Lower lobe of right lung (tissue), 2 donors: ENCODE data around the gene FGF5. TPM values are rescaled to one million over a fixed set of nuclear protein-coding genes. Genes with fewer than 3 reads are reported as not detected.

ENCODE experiments used
- ATAC-seq, 2 donors: fragments of 200-7000 bp; cut with Tn5 transposase; one replicate each; pipeline ENCODE4 v1.9.1; 2020 to 2022; ENCODE audit warnings: mild to moderate bottlenecking in 2 of 2, moderate library complexity in 2 of 2
- DNase-seq: peaks from one replicate; pipeline ENCODE4 v3.0.0-alpha.2; 2020
- H3K27ac ChIP-seq: fragments of 200-600 bp; one replicate; pipeline ENCODE4 v1.8.0; 2022
- H3K27me3 ChIP-seq: fragments of 200-600 bp; one replicate; pipeline ENCODE4 v1.8.0; 2022; ENCODE audit warnings: low read depth
- H3K36me3 ChIP-seq: fragments of 200-600 bp; one replicate; pipeline ENCODE4 v1.8.0; 2022; ENCODE audit warnings: mild to moderate bottlenecking
- H3K4me1 ChIP-seq: fragments of 200-600 bp; one replicate; pipeline ENCODE4 v1.8.0; 2022
- H3K4me3 ChIP-seq: fragments of 200-600 bp; one replicate; pipeline ENCODE4 v1.8.0; 2022; ENCODE audit warnings: mild to moderate bottlenecking
- H3K9me3 ChIP-seq: fragments of 200-600 bp; one replicate; pipeline ENCODE4 v1.8.0; 2022
- CTCF ChIP-seq: fragments of 200-600 bp; IDR thresholded peaks from one replicate; pipeline ENCODE4 v1.8.0; 2022; ENCODE audit warnings: antibody characterized with exemption, mild to moderate bottlenecking
- intact Hi-C: fragments of 100-400 bp; cut with DNase I; formaldehyde crosslinking; loops from one replicate; pipeline ENCODE4 v1.11.0; 2022
- total RNA-seq: library from RNA; stranded (reverse); fragmentation: NEBNext Ultra II Directional; extraction: Animal tissue kit (Norgen Biotek cat#: 25700); gene quantifications from one replicate; pipeline ENCODE4 v1.2.1, GENCODE V29; 2021
- donor health status: DM: no; HTN: yes; CAD: no; lungs with severe emphysema.

FGF5 gene
- total RNA-seq, 1 donor from 2014 or later: not detected

- TF ChIP-seq CTCF: no peak
- Histone ChIP-seq H3K27ac (no peak overlapping the region), H3K9me3 (no peaks in the 10 kb centered on the region), H3K4me3 (peak overlapping the region; percentile 64), H3K36me3 (no peaks in the 10 kb centered on the region), H3K4me1 (no peaks in the 10 kb centered on the region), H3K27me3 (peaks cover 16% of the 10 kb centered on the region)
- DNase-seq (no peak), ATAC-seq (no peak)
- intact Hi-C loops: no loop called here
These were observed 68.7 kb downstream of the FGF5 start for GRCh38 chr4:80335226-80335553.

GRCh38 chr4:80335554-80336358, 69.3 kb downstream of the FGF5 start, which contains the start of gene CFAP299:
CFAP299 (plus strand) TSS chr4:80335730.
- Histone ChIP-seq H3K27ac (no peak within 1 kb of the TSS), H3K4me1 (no peaks in the 10 kb centered on the region), H3K27me3 (peaks cover 20% of the 10 kb centered on the region), H3K4me3 (peak within 1 kb of the TSS; percentile 64), H3K9me3 (no peaks in the 10 kb centered on the region), H3K36me3 (no peaks in the 10 kb centered on the region)
- peak; percentile 50 for TF ChIP-seq CTCF
- ATAC-seq (peak; percentile 96 to 99), DNase-seq (peak; percentile 92)
- intact Hi-C loops: no loop called here

- no peak for DNase-seq
- peaks cover 20% of the 10 kb centered on the region for H3K27me3 ChIP-seq
- no peak for TF ChIP-seq CTCF
These were observed 70.1 kb downstream of the FGF5 start for GRCh38 chr4:80336582-80336981.

GRCh38 chr4:80340036-80340435, 73.6 kb downstream of the FGF5 start:
- intact Hi-C loops: no loop called here
- peaks cover 11% of the 10 kb centered on the region for H3K27me3 ChIP-seq
- H3K36me3 ChIP-seq: no peaks in the 10 kb centered on the region
- no peak for TF ChIP-seq CTCF
- DNase-seq: no peak
- H3K4me3 ChIP-seq: no peak overlapping the region
- no peaks in the 10 kb centered on the region for H3K4me1 ChIP-seq
- H3K27ac ChIP-seq: no peak overlapping the region
- H3K9me3 ChIP-seq: peaks cover 11% of the 10 kb centered on the region
- no peak for ATAC-seq

More at GRCh38 chr4:80336582-80336981, 70.1 kb downstream of the FGF5 start:
- peak; percentile 67 to 79 for ATAC-seq
- no peaks in the 10 kb centered on the region for H3K4me1 ChIP-seq
- H3K27ac ChIP-seq: no peak overlapping the region
- H3K4me3 ChIP-seq: peak overlapping the region; percentile 64
- no peaks in the 10 kb centered on the region for H3K9me3 ChIP-seq
- no peaks in the 10 kb centered on the region for H3K36me3 ChIP-seq
- intact Hi-C loops: no loop called here

Other genes starting within 250 kb of the FGF5 start
- 62.8 TPM for gene ANTXR2, start 193.4 kb upstream of the FGF5 start, total RNA-seq
- 1.6 TPM for gene PRDM8, start 69.2 kb upstream of the FGF5 start, total RNA-seq
- gene CFAP299, start 69.1 kb downstream of the FGF5 start, total RNA-seq: 5.1 TPM